HepG2 (cell line): Measurements from ENCODE around the gene AQP7. TPM values are rescaled to one million over a fixed set of nuclear protein-coding genes. Genes with fewer than 3 reads are reported as not detected.

ENCODE experiments used
- BORCS8-MEF2B ChIP-seq: sonication (generic); formaldehyde crosslinking; IDR thresholded peaks from 2 replicates; pipeline ENCODE4 v1.8.0; 2022; ENCODE audit warnings: mild to moderate bottlenecking, missing genetic modification reagents
- FOXM1 ChIP-seq: sonication (generic); formaldehyde crosslinking; IDR thresholded peaks from 2 replicates; pipeline ENCODE4 v1.5.0; 2020; ENCODE audit warnings: missing genetic modification reagents
- HHEX ChIP-seq: IDR thresholded peaks from 2 replicates; pipeline ENCODE4 v1.6.1; 2016; ENCODE audit warnings: control low read depth
- HOXA5 ChIP-seq: sonication (generic); formaldehyde crosslinking; IDR thresholded peaks from 2 replicates; pipeline ENCODE4 v1.4.0; 2020; ENCODE audit warnings: missing genetic modification reagents
- NFYB ChIP-seq: sonication (generic); formaldehyde crosslinking; IDR thresholded peaks from 2 replicates; pipeline ENCODE4 v1.4.0; 2020; ENCODE audit warnings: missing genetic modification reagents
- SIN3A ChIP-seq: IDR thresholded peaks from 2 replicates; pipeline ENCODE4 v1.6.1; 2011; ENCODE audit warnings: low read depth, mild to moderate bottlenecking, control low read depth, low read length, borderline replicate concordance
- ZNF644 ChIP-seq: IDR thresholded peaks from 2 replicates; pipeline ENCODE4 v1.6.1; 2016; ENCODE audit warnings: low read depth
- ZSCAN30 ChIP-seq: sonication (generic); formaldehyde crosslinking; IDR thresholded peaks from 2 replicates; pipeline ENCODE4 v1.5.0; 2020; ENCODE audit warnings: mild to moderate bottlenecking, missing genetic modification reagents
- ZZZ3 ChIP-seq: sonication (generic); formaldehyde crosslinking; IDR thresholded peaks from 2 replicates; pipeline ENCODE4 v1.4.0; 2020; ENCODE audit warnings: missing genetic modification reagents, mild to moderate bottlenecking, borderline replicate concordance
- polyA plus RNA-seq, 8 experiments: library from polyadenylated mRNA; depleted of rRNA in 3 of 8; stranded (reverse) in 7 of 8; unstranded in 1 of 8; fragments of >200 nt; fragmentation: Illumina TruSeq in 4 of 8; extraction: Trizol in 4 of 8; gene quantifications; 2 replicates each; pipeline versions ENCODE4 v1.2.1 to v1.2.3, GENCODE V29; 2011 to 2016; ENCODE audit warnings: low read depth in 4 of 8, missing spikeins in 1 of 8, mixed read lengths in 1 of 8; ENCODE audit not compliant: insufficient read depth in 1 of 8
- total RNA-seq, 5 experiments: library from RNA; depleted of rRNA; stranded (reverse); fragments of >200 nt; fragmentation: Illumina TruSeq; extraction: Trizol; gene quantifications; 2 replicates each; pipeline ENCODE4 v1.2.3, GENCODE V29; 2016; ENCODE audit warnings: low read depth in 1 of 5
- TF ChIP-seq, protein P1 (sequence below): sonication (generic); formaldehyde crosslinking; IDR thresholded peaks from 2 replicates; pipeline ENCODE4 v1.8.0; 2022; ENCODE audit warnings: mild to moderate bottlenecking, missing genetic modification reagents
- TF ChIP-seq, protein P2 (sequence below): sonication (generic); formaldehyde crosslinking; IDR thresholded peaks from 2 replicates; pipeline ENCODE4 v1.9.0; 2021; ENCODE audit warnings: missing genetic modification reagents, borderline replicate concordance
- TF ChIP-seq, protein P3 (sequence below): IDR thresholded peaks from 2 replicates; pipeline ENCODE4 v1.6.1; 2012; ENCODE audit warnings: low read depth, low read length, improper control_type of control experiment
- TF ChIP-seq, protein P4 (sequence below): sonication (generic); formaldehyde crosslinking; IDR thresholded peaks from 2 replicates; pipeline ENCODE4 v1.4.0; 2020; ENCODE audit warnings: low read depth, missing genetic modification reagents
- TF ChIP-seq, protein P5 (sequence below): sonication (generic); formaldehyde crosslinking; IDR thresholded peaks from 2 replicates; pipeline ENCODE4 v1.9.0; 2022; ENCODE audit warnings: missing genetic modification reagents, mild to moderate bottlenecking, borderline replicate concordance
- TF ChIP-seq, protein P6 (sequence below): sonication (generic); formaldehyde crosslinking; conservative IDR thresholded peaks from 2 replicates; pipeline ENCODE4 v1.8.0; 2022; ENCODE audit warnings: low read depth, missing genetic modification reagents

The AQP7 gene
- total and polyA plus RNA-seq, 2 of the 13 experiments (the other 11 are each of a cell fraction or from before 2014, with no cell fraction given): 1.9 to 2.1 TPM

DNA sequence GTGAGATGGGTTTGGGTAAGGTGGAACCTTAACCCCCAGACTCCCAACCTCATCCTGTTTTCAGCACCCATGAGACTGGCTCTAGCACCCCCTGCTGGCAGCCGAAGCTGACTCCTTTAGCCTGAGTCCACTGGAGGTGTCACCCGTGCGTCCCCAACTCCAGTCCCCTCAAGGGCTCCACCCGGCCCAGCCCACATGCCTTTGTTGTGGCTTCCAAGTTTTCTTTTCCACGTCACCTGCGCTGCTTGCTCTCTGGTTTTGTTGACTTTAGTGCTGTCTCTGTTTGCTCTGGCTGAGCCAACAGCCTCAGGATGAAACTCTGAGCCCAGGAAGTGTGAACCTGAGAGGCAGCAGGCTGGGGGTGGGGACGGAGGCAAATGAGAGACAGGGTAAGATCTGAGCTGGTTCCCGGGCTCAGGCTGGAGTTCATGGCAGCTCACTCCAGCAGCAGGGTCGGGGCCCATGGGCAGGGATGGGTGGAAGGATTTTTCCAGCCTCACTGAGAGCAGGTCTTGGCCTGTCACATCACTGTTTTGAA is 13.2 kb upstream of the AQP7 start (continued):
- TF ChIP-seq, protein P1, sequence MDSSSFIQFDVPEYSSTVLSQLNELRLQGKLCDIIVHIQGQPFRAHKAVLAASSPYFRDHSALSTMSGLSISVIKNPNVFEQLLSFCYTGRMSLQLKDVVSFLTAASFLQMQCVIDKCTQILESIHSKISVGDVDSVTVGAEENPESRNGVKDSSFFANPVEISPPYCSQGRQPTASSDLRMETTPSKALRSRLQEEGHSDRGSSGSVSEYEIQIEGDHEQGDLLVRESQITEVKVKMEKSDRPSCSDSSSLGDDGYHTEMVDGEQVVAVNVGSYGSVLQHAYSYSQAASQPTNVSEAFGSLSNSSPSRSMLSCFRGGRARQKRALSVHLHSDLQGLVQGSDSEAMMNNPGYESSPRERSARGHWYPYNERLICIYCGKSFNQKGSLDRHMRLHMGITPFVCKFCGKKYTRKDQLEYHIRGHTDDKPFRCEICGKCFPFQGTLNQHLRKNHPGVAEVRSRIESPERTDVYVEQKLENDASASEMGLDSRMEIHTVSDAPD (CRISPR knock-in tag): peak; percentile 70; the same call in 1 of the 2 replicates
- TF ChIP-seq, protein P2, sequence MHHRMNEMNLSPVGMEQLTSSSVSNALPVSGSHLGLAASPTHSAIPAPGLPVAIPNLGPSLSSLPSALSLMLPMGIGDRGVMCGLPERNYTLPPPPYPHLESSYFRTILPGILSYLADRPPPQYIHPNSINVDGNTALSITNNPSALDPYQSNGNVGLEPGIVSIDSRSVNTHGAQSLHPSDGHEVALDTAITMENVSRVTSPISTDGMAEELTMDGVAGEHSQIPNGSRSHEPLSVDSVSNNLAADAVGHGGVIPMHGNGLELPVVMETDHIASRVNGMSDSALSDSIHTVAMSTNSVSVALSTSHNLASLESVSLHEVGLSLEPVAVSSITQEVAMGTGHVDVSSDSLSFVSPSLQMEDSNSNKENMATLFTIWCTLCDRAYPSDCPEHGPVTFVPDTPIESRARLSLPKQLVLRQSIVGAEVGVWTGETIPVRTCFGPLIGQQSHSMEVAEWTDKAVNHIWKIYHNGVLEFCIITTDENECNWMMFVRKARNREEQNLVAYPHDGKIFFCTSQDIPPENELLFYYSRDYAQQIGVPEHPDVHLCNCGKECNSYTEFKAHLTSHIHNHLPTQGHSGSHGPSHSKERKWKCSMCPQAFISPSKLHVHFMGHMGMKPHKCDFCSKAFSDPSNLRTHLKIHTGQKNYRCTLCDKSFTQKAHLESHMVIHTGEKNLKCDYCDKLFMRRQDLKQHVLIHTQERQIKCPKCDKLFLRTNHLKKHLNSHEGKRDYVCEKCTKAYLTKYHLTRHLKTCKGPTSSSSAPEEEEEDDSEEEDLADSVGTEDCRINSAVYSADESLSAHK: no peak
- TF ChIP-seq FOXM1 (CRISPR knock-in tag) (no peak), HHEX (CRISPR knock-in tag) (peak; percentile 99), ZNF644 (CRISPR knock-in tag) (peak; percentile 60; the same call in 1 of the 2 replicates), ZZZ3 (CRISPR knock-in tag) (no peak), NFYB (peak; percentile 40; the same call in 1 of the 2 replicates), ZSCAN30 (CRISPR knock-in tag) (no peak), SIN3A (no peak), BORCS8-MEF2B (CRISPR knock-in tag) (peak; percentile 93; the same call in 1 of the 2 replicates), HOXA5 (CRISPR knock-in tag) (peak; percentile 95)
- TF ChIP-seq, protein P3, sequence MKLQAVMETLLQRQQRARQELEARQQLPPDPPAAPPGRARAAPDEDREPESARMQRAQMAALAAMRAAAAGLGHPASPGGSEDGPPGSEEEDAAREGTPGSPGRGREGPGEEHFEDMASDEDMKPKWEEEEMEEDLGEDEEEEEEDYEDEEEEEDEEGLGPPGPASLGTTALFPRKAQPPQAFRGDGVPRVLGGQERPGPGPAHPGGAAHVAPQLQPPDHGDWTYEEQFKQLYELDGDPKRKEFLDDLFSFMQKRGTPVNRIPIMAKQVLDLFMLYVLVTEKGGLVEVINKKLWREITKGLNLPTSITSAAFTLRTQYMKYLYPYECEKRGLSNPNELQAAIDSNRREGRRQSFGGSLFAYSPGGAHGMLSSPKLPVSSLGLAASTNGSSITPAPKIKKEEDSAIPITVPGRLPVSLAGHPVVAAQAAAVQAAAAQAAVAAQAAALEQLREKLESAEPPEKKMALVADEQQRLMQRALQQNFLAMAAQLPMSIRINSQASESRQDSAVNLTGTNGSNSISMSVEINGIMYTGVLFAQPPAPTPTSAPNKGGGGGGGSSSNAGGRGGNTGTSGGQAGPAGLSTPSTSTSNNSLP: peak; percentile 12; the same call in 1 of the 2 replicates
- TF ChIP-seq, protein P4, sequence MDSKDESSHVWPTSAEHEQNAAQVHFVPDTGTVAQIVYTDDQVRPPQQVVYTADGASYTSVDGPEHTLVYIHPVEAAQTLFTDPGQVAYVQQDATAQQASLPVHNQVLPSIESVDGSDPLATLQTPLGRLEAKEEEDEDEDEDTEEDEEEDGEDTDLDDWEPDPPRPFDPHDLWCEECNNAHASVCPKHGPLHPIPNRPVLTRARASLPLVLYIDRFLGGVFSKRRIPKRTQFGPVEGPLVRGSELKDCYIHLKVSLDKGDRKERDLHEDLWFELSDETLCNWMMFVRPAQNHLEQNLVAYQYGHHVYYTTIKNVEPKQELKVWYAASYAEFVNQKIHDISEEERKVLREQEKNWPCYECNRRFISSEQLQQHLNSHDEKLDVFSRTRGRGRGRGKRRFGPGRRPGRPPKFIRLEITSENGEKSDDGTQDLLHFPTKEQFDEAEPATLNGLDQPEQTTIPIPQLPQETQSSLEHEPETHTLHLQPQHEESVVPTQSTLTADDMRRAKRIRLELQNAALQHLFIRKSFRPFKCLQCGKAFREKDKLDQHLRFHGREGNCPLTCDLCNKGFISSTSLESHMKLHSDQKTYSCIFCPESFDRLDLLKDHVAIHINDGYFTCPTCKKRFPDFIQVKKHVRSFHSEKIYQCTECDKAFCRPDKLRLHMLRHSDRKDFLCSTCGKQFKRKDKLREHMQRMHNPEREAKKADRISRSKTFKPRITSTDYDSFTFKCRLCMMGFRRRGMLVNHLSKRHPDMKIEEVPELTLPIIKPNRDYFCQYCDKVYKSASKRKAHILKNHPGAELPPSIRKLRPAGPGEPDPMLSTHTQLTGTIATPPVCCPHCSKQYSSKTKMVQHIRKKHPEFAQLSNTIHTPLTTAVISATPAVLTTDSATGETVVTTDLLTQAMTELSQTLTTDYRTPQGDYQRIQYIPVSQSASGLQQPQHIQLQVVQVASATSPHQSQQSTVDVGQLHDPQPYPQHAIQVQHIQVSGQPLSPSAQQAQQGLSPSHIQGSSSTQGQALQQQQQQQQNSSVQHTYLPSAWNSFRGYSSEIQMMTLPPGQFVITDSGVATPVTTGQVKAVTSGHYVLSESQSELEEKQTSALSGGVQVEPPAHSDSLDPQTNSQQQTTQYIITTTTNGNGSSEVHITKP (CRISPR knock-in tag): peak; percentile 95
- TF ChIP-seq, protein P5, sequence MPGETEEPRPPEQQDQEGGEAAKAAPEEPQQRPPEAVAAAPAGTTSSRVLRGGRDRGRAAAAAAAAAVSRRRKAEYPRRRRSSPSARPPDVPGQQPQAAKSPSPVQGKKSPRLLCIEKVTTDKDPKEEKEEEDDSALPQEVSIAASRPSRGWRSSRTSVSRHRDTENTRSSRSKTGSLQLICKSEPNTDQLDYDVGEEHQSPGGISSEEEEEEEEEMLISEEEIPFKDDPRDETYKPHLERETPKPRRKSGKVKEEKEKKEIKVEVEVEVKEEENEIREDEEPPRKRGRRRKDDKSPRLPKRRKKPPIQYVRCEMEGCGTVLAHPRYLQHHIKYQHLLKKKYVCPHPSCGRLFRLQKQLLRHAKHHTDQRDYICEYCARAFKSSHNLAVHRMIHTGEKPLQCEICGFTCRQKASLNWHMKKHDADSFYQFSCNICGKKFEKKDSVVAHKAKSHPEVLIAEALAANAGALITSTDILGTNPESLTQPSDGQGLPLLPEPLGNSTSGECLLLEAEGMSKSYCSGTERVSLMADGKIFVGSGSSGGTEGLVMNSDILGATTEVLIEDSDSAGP (CRISPR knock-in tag): peak; percentile 81
- TF ChIP-seq, protein P6, sequence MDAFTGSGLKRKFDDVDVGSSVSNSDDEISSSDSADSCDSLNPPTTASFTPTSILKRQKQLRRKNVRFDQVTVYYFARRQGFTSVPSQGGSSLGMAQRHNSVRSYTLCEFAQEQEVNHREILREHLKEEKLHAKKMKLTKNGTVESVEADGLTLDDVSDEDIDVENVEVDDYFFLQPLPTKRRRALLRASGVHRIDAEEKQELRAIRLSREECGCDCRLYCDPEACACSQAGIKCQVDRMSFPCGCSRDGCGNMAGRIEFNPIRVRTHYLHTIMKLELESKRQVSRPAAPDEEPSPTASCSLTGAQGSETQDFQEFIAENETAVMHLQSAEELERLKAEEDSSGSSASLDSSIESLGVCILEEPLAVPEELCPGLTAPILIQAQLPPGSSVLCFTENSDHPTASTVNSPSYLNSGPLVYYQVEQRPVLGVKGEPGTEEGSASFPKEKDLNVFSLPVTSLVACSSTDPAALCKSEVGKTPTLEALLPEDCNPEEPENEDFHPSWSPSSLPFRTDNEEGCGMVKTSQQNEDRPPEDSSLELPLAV (CRISPR knock-in tag): no peak
